Right lobe of liver (tissue), 4 donors: ENCODE measurements around the gene SPATA31C2.

ENCODE experiments used
- POLR2A ChIP-seq: fragments of 450-650 bp; IDR thresholded peaks from one replicate; pipeline ENCODE4 v1.6.1; 2017; ENCODE audit warnings: antibody characterized with exemption, mild to moderate bottlenecking
- TF ChIP-seq, protein P1 (sequence below), 4 donors: fragments of 200-600 bp in 3 of 4; fragments of 450-650 bp in 1 of 4; IDR thresholded peaks; one replicate each; pipeline versions ENCODE4 v1.5.1 to v1.8.0; 2016 to 2022; ENCODE audit warnings: antibody characterized with exemption in 4 of 4, mild to moderate bottlenecking in 2 of 4
- donor health status: DM: no; HTN: no; CAD: no.
- donor health status: DM: no; HTN: no; CAD: no.
- donor health status: DM: no; HTN: yes; CAD: no.

DNA sequence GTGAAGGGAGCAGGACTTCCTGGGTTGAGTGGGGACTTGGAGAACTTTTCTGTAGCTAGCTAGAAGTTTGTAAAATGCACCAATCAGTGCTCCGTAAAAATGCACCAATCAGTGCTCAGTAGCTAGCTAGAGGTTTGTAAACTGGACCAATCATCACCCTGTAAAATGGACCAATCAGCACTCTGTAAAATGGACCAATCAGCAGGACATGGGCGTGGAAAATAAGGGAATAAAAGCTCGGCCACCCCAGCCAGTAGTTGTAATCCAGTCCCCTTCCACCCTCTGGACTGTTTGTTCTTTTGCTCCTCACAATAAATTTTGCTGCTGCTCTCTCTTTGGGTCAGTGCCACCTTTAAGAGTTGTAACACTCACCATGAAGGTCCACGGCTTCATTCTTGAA is 29.5 kb downstream of the SPATA31C2 start:
- TF ChIP-seq POLR2A, result no peak
- TF ChIP-seq, protein P1, sequence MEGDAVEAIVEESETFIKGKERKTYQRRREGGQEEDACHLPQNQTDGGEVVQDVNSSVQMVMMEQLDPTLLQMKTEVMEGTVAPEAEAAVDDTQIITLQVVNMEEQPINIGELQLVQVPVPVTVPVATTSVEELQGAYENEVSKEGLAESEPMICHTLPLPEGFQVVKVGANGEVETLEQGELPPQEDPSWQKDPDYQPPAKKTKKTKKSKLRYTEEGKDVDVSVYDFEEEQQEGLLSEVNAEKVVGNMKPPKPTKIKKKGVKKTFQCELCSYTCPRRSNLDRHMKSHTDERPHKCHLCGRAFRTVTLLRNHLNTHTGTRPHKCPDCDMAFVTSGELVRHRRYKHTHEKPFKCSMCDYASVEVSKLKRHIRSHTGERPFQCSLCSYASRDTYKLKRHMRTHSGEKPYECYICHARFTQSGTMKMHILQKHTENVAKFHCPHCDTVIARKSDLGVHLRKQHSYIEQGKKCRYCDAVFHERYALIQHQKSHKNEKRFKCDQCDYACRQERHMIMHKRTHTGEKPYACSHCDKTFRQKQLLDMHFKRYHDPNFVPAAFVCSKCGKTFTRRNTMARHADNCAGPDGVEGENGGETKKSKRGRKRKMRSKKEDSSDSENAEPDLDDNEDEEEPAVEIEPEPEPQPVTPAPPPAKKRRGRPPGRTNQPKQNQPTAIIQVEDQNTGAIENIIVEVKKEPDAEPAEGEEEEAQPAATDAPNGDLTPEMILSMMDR (IDR thresholded peaks at IDR 0.05), result no peak
